Progenitor cell of endocrine pancreas (in vitro differentiated cells): ENCODE measurements around the gene KCNMA1. TPM values are rescaled to one million over a fixed set of nuclear protein-coding genes. Genes with fewer than 3 reads are reported as not detected.

ENCODE experiments used
- DNase-seq: peaks from one replicate; pipeline ENCODE4 v3.0.0; 2021; ENCODE audit warnings: low spot score; ENCODE audit not compliant: unreplicated experiment
- H3K27ac Mint-ChIP-seq: 2 replicates; pipeline ENCODE4 v1.8.0; 2021; ENCODE audit warnings: mild to moderate bottlenecking, moderate library complexity, mixed read lengths
- H3K27me3 Mint-ChIP-seq: 2 replicates; pipeline ENCODE4 v1.8.0; 2021; ENCODE audit warnings: mixed read lengths
- H3K36me3 Mint-ChIP-seq: 2 replicates; pipeline ENCODE4 v1.8.0; 2022; ENCODE audit warnings: mixed read lengths; ENCODE audit not compliant: insufficient read depth
- H3K4me1 Mint-ChIP-seq: 2 replicates; pipeline ENCODE4 v1.8.0; 2021; ENCODE audit warnings: low read depth, mixed read lengths
- H3K4me3 Mint-ChIP-seq: 2 replicates; pipeline ENCODE4 v1.8.0; 2021; ENCODE audit warnings: low read depth, mild to moderate bottlenecking, moderate library complexity, mixed read lengths
- H3K9me3 Mint-ChIP-seq: 2 replicates; pipeline ENCODE4 v1.8.0; 2021; ENCODE audit warnings: low read depth, mixed read lengths
- total RNA-seq: library from RNA; stranded (reverse); gene quantifications from 2 replicates; pipeline ENCODE4 v1.2.1, GENCODE V29; 2021
- TF ChIP-seq, protein P1 (sequence below): fragments of 200-600 bp; sonication (generic); IDR thresholded peaks from one replicate; pipeline ENCODE4 v1.5.0; 2021; ENCODE audit warnings: antibody characterized with exemption, mild to moderate bottlenecking; ENCODE audit not compliant: unreplicated experiment

Gene KCNMA1
- total RNA-seq, 1 donor from 2014 or later = 5.8 TPM

DNA sequence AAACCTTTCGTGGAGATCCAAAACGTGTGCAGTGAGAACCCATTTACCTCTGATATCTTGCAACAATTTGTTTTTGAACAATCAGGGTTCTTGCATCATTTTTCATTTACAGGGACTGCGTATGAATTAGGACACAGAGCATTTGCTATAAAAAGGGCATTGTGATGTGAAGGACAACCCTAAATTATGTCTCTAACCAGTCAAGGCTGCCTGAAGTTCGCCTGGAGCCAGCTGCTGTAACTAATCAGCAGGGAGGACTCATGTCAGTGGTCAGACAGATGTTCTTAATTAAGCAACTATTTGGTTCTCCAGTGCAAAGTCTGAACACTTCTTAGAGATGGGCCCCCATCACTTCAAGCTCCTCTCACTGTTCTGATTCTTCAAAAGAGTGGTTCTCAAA is 674.8 kb downstream of the KCNMA1 start:
- Mint-ChIP-seq H3K27ac (no peak overlapping the region), H3K27me3 (peaks cover 3% of the 10 kb centered on the region), H3K36me3 (no peaks in the 10 kb centered on the region), H3K9me3 (peaks cover 5% of the 10 kb centered on the region), H3K4me1 (no peaks in the 10 kb centered on the region), H3K4me3 (no peak overlapping the region)
- no peak for DNase-seq
- TF ChIP-seq, protein P1, sequence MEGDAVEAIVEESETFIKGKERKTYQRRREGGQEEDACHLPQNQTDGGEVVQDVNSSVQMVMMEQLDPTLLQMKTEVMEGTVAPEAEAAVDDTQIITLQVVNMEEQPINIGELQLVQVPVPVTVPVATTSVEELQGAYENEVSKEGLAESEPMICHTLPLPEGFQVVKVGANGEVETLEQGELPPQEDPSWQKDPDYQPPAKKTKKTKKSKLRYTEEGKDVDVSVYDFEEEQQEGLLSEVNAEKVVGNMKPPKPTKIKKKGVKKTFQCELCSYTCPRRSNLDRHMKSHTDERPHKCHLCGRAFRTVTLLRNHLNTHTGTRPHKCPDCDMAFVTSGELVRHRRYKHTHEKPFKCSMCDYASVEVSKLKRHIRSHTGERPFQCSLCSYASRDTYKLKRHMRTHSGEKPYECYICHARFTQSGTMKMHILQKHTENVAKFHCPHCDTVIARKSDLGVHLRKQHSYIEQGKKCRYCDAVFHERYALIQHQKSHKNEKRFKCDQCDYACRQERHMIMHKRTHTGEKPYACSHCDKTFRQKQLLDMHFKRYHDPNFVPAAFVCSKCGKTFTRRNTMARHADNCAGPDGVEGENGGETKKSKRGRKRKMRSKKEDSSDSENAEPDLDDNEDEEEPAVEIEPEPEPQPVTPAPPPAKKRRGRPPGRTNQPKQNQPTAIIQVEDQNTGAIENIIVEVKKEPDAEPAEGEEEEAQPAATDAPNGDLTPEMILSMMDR = no peak

DNA sequence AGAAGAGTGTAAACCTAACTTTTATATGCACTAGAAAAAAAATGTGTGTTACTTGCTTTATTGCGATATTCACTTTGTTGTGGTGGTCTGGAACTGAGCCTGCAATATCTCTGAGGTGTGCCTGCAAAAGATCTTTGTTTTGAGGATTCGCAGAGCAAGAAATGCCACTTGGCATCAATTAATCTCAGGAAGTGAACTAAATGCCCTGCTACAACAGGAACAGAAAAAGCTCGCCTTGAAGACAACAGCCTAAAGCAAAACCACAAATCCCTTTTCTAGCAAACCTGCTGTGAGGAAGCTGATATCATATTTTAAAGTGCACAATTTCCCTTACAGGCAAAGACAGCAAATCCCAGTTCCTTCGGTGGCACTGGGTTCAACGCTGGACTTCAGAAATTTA is 675.8 kb downstream of the KCNMA1 start:
- Mint-ChIP-seq H3K4me3 (no peak overlapping the region), H3K9me3 (peaks cover 5% of the 10 kb centered on the region), H3K4me1 (no peaks in the 10 kb centered on the region), H3K36me3 (no peaks in the 10 kb centered on the region), H3K27me3 (no peaks in the 10 kb centered on the region), H3K27ac (no peak overlapping the region)
- TF ChIP-seq, protein P1 = no peak
- DNase-seq = no peak

DNA sequence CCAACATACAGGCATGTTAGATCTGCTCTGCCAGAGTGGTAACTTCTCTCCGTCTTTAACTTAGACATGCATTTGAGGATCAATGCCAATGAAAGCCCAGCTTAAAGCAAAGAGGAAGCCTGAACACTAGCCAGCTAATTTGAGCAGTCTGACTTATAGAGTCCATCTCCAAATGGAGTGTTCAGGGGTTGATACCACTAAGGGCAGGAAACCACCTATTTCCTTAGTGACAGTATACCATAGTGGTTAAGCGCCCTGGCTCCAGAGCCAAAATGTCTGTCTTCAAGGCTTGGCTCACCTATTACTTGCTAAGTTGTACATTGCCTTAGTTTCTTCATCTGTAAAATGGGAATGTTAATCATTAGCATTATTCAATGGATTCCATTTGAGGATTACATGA is 678.5 kb downstream of the KCNMA1 start:
- TF ChIP-seq, protein P1 = no peak
- peaks cover 5% of the 10 kb centered on the region for H3K9me3 Mint-ChIP-seq
- H3K4me3 Mint-ChIP-seq = no peak overlapping the region
- peaks cover 5% of the 10 kb centered on the region for H3K27me3 Mint-ChIP-seq
- peaks cover 6% of the 10 kb centered on the region for H3K4me1 Mint-ChIP-seq
- no peak overlapping the region for H3K27ac Mint-ChIP-seq
- no peaks in the 10 kb centered on the region for H3K36me3 Mint-ChIP-seq
- no peak for DNase-seq

DNA sequence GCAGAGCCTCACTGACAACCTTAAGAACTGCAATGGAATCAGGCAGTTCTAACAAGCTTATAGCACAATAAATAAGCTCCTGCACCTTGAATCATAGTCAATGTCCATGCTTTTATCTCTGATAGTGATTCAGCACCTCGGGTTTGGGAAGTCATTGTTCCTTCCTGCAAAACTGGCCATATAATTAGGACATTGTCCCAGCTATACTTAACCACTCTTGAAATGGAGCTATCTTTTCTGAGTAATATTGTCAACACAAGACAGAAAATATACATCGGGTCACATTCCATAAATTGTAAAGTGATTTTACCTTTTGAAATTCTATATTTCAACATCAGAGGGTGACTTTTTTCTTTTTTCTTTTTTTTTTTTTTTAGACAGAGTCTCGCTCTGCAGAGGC is 682.8 kb downstream of the KCNMA1 start:
- TF ChIP-seq, protein P1 = no peak
- Mint-ChIP-seq H3K9me3 (no peaks in the 10 kb centered on the region), H3K27ac (no peak overlapping the region), H3K4me1 (peaks cover 6% of the 10 kb centered on the region), H3K4me3 (no peak overlapping the region), H3K36me3 (no peaks in the 10 kb centered on the region), H3K27me3 (peaks cover 7% of the 10 kb centered on the region)
- no peak for DNase-seq

DNA sequence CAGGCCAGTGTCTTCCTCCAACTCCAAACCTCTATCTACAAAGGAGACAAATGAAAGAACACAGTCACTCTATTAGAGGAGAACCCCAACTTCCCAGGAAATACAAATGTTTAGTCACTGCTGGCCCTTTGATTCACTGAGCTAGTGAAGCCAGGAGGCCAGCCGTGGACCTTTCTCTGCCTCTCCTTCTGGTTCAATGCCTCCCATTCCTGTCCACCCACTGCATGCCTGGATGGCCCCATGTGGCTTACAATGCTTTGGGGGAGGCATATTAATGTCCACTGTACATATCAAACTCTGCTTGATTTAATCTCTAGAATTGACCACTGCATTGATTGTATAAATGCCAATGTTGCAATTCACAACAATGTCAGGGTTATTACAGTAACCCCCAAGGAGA is 687.3 kb downstream of the KCNMA1 start:
- no peak for DNase-seq
- H3K9me3 Mint-ChIP-seq = no peaks in the 10 kb centered on the region
- H3K4me3 Mint-ChIP-seq = no peak overlapping the region
- H3K27me3 Mint-ChIP-seq = peaks cover 7% of the 10 kb centered on the region
- H3K4me1 Mint-ChIP-seq = peaks cover 3% of the 10 kb centered on the region
- H3K27ac Mint-ChIP-seq = no peak overlapping the region
- H3K36me3 Mint-ChIP-seq = no peaks in the 10 kb centered on the region
- TF ChIP-seq, protein P1 = no peak
